Stimulated activated CD4-positive, alpha-beta T cell treated with anti-CD3 and anti-CD28 coated beads, TNF-alpha, amount 100 ng/mL, for 48 hours (primary cell): ENCODE data around the gene RPL39L.
"Not testable (repeated sequence)": the region's sequence is repeated elsewhere in the genome, so short reads cannot be mapped to it uniquely, and the experiment has no call there.

ENCODE experiments used
- DNase-seq, 3 donors: peaks; one replicate each; pipeline ENCODE4 v3.0.0-alpha.2; 2020; ENCODE audit warnings: low read depth in 3 of 3

RPL39L gene

GRCh38 chr3:187139895-187140253, 578 bp upstream of the RPL39L start:
- no peak for DNase-seq

GRCh38 chr3:187136936-187137335, 2.4 kb downstream of the RPL39L start:
- no peak for DNase-seq

GRCh38 chr3:187136337-187136736, 3.0 kb downstream of the RPL39L start:
- no peak for DNase-seq

GRCh38 chr3:187135172-187135690, 4.1 kb downstream of the RPL39L start:
- not testable (repeated sequence) for DNase-seq

GRCh38 chr3:187133181-187133580, 6.1 kb downstream of the RPL39L start:
- DNase-seq: not testable (repeated sequence)

GRCh38 chr3:187132666-187133065, 6.6 kb downstream of the RPL39L start:
- DNase-seq: no peak

- DNase-seq: no peak
Observed at GRCh38 chr3:187131981-187132380, 7.3 kb downstream of the RPL39L start.

- no peak for DNase-seq
Observed at GRCh38 chr3:187130346-187131066, 8.8 kb downstream of the RPL39L start.

GRCh38 chr3:187125319-187126031, 13.8 kb downstream of the RPL39L start:
- no peak for DNase-seq

- DNase-seq: no peak
Observed at GRCh38 chr3:187122261-187122660, 17.0 kb downstream of the RPL39L start.

GRCh38 chr3:187120326-187120725, 19.0 kb downstream of the RPL39L start:
- no peak for DNase-seq

- DNase-seq: no peak
Observed at GRCh38 chr3:187114511-187114910, 24.8 kb downstream of the RPL39L start.

- no peak for DNase-seq
Observed at GRCh38 chr3:187112934-187113793, 26.1 kb downstream of the RPL39L start.

GRCh38 chr3:187110156-187110555, 29.1 kb downstream of the RPL39L start:
- DNase-seq: no peak

- no peak for DNase-seq
Observed at GRCh38 chr3:187107989-187108388, 31.3 kb downstream of the RPL39L start.

- DNase-seq: no peak
Observed at GRCh38 chr3:187105700-187106099, 33.6 kb downstream of the RPL39L start.

- no peak for DNase-seq
Observed at GRCh38 chr3:187104933-187105332, 34.4 kb downstream of the RPL39L start.

- no peak for DNase-seq
Observed at GRCh38 chr3:187104342-187104741, 35.0 kb downstream of the RPL39L start.

- no peak for DNase-seq
Observed at GRCh38 chr3:187103251-187103650, 36.0 kb downstream of the RPL39L start.

- no peak for DNase-seq
Observed at GRCh38 chr3:187102073-187102634, 37.1 kb downstream of the RPL39L start.

- peak; percentile 16 to 43 (median 18) for DNase-seq
Observed at GRCh38 chr3:187101184-187102072, 37.9 kb downstream of the RPL39L start.
